Fibroblast of peridontal ligament (primary cell): ENCODE measurements around the gene ARHGAP12.
"Not testable (repeated sequence)": the region's sequence is repeated elsewhere in the genome, so short reads cannot be mapped to it uniquely, and the experiment has no call there.

Source experiments
- DNase-seq: peaks from one replicate; pipeline ENCODE4 v3.0.0-alpha.2; 2010; ENCODE audit errors: extremely low read depth

ARHGAP12 gene

DNA sequence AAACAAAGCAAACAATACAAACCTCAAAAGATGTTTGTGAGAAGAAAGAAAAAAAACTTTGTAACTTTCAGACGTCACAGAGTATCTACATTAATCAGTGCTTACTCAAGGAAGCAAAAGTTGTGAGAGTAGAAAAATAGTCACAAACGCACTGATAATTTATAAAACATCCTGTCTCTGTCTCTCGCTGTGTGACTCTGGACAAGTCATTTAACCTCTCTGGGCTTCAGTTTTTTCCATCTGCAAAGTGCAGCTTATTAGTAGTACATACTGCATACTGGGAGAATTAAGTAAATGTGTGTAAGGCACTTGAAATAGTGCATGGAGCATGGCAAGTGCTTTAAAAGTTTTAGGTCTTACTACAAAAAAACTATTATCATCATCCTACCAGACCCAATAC lies 3.8 kb downstream of the ARHGAP12 start:
- DNase-seq: no peak

DNA sequence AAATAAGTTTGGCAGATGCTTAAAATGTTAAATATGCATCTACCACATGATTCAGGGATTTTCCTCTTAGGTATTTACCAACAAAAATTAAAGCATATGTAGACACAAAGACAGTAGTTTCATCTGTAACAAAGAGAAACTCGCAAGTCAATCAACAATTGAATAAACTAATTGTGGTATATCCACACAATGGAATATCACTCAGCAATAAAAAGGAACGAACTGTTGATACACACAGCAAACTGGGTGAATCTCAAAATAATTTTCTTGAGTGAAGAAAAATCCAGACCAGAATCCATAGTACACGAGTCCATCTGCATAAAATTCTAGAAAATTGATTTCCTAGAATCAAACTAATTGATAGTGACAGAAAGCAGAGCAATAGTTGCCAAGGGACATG lies 5.2 kb downstream of the ARHGAP12 start:
- no peak for DNase-seq

DNA sequence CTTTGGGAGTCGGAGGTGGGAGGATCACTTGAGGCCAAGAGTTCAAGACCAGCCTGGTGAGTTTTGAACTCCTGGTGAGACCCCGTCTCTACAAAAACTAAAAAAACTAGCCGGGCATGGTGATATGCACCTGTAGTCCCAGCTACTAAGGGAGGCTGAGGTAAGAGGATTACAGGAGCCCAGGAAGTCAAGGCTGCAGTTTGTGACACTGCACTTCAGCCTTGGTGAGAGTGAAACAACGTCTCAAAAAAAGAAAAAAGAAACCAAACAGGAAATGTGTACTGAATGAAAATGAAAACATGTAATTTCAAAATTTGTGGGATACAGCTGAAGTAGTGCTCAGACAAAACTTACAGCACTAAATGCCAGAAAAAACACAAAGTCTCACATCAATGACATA lies 7.6 kb downstream of the ARHGAP12 start:
- DNase-seq: no peak

DNA sequence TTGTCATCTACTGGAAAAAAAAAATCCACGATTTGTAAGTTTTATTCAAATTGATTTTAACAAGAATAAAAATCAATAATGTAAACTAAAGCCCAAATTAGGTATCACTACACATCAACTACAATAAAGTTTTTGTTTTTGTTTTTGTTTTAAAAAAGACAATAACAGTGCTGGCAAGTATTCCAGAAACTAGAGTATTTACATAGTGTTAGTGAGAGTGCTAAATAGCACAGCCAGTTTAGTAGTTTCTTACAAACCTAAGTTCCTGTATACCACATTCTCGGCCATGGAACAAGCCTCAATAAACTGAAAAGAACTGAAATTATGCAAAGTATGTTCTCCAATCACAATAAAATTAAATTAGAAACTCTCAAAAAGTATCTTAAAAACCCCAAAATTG lies 8.1 kb downstream of the ARHGAP12 start:
- DNase-seq: no peak

DNA sequence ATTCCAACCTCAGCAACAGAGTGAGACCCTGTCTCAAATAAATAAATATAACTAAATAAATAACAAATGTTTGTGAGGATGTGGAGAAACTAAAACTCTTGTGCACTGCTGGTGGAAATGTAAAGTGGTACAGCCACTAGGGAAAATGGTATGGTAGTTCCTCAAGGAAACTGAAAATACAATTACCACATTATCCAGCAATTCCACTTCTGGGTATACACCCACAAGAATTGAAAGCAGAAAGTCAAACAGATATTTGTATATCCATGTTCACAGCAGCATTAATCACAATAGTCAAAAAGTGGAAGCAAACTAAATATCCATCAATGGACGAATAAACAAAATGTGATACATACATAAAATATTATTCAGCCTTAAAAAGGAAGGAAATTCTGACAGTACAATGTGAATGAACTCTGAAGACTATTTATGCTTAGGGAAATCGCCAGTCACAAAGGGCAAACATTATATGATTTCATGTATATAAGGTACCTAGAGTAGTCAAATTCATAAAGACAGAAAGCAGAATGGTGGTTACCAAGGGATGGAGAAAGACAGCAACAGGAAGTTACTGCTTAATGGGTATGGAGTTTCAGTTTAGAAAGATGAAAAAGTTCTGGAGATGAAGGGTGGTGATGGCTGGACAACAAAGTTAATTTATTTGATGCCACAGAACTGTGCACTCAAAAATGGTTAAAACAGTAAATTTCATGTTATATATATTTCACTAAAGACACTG lies 9.8 kb downstream of the ARHGAP12 start:
- DNase-seq: no peak

DNA sequence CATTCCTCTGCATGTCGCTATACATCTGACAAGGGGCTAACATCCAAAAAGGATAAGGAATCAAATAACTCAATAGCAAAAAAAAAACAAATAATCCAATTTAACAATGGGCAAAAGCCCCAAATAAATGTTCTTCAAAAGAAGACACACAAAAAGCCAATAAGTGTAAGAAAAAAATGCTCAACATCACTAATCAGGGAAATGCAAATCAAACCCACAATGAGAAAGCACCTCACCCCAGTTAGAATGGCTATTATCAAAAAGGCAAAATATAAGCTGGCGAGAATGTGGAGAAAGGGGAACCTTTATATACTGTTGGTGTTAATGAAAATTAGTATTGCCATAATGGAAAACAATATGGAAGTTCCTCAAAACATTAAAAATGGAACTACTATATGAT lies 14.3 kb downstream of the ARHGAP12 start:
- no peak for DNase-seq

DNA sequence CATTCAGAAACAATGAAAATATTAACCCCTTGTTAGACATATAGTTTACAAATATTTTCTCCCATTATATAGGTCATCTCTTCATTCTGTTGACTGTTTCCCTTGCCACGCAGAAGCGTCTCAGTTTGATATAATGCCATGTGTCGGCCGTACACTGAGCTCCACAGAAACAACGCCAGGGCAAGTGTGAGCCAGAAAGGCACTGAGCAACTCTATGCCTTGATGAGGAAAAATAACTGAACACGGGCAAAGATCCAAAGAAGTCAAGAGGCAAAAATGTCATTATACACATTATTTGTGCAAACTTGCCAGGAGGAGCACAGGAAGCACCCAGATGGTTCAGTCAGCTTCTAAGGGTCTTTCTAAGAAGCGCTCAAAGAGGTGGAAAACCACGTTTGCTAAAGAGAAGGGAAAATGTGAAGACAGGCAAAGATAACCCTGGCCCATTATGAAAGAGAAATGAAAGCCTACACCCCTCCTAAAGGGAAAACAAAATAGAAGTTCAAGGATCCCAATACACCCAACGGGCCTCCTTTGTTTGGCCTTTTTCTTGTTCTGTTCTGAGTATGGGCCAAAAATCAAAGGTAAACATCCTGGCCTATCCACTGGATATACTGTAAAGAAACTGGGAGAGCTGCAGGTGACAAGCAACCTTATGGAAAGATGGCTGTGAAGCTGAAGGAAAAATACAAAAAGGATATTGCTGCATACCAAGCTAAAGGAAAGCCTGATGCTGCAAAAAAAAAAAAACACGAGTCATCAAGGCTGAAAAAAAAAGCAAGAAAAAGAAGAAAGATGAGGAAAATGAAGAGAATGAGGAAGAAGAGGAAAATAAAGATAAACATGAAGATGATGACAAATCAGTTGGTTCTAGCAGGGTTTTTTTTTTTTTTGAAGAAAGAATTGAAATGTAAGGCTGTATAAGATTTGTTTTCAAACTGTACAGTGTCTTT lies 15.5 kb downstream of the ARHGAP12 start:
- no peak for DNase-seq

DNA sequence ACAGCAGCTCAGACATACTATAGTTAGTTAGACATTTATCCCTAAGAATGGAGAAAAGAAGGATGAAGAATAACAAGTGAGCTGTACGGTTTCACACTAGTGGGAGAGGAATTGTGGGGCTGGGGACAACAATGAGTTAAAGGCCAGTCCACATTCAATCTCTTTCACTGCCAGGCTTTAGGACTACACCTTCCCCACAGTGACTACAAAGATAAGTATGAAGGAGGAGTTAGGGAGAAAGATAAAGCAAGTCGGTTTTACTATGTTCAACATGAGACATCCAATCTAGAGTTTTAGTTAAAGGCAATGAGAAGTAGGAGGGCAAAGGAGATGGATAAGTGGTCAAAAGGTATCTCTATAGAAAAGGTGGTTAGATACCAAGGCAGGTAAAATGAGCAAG lies 16.3 kb downstream of the ARHGAP12 start:
- no peak for DNase-seq

DNA sequence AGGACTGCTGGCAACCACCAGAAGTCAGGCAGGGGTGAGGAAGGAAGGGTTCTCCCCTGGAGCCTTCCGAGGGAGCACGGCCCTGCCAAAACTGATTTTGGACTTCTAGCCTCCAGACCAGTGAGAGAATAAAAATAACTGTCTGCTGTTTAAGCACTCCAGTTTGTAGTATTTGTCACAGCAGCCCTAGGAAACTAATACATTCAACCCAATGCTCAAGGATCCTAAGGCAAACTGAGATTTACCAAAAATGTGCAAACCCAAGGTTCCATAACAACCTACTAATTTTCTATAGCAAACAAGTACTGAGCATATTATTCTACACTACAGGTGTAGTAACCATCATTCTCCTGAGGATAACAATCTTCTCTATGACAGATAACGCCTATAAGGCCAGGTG lies 18.6 kb downstream of the ARHGAP12 start:
- DNase-seq: no peak

DNA sequence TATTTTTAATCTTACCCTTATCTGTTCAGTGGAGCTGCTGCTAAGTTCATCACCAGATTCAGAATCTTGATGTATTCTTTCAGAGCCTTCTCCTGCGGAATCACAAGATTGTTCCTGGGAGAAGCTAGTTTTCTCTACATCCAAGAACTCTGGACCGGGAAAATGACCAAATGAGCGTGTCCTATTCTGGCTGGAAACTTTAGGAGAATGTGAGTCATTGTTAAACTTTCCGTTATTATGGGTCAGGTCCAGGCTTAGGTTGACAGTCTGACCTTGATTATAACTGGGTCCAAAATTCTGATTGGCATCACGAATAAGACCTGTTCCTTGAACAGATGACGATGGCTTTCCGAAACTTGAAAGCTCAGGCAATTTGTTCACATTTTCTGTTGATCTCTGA lies 20.5 kb downstream of the ARHGAP12 start:
- no peak for DNase-seq

DNA sequence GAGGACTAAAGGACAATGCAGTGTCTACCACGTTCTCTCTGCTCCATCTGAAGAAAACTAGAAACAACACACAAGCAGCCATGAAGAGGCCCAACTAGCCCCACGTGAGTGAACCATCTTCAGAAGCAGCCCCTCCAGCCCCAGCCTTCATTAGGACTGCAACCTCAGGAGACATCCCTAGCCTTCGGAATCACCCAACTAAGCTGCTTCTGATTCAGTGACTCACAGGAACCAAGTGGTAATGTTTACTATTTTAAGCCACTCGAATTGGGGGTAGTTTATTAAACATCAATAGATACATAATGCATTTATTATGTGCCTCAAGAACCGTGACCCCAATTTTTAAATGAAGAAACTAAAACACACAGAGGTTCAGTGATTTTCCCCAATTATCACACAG lies 22.6 kb downstream of the ARHGAP12 start:
- no peak for DNase-seq

DNA sequence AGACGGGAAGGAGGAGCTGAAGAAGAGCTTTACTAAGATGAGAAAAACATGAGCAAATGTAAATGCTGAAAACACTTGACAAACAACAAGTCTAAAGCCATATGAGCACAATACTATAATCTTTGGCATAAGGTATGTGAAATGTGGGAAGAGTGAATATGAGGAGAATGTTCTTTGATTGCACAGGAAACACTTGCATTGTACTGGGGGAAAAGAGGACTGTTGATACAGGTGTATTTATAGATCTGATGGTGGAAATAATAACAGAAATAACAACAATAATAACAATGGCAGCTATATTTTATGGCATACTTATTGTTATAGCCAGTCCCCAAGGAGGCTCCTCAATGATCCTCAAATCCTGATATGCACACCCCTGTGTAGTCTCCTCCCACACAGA lies 23.0 kb downstream of the ARHGAP12 start:
- no peak for DNase-seq

DNA sequence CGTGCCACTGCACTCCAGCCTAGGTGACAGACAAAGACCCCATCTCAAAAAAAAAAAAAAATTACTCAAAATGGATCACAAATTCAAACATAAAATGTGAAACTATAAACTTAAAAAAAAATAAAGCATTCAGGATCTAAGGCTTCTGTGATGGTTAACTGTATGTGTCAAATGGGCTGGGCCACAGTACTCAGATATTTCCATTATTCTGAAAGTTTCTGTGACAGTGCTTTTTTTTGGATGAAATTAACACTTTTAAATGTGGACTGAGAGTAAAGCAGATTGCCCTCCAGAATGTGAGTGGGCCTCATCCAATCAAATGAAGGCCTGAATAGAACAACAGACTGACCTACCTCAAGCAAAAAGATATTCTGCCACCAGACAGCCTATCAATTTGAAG lies 26.0 kb downstream of the ARHGAP12 start:
- DNase-seq: no peak

DNA sequence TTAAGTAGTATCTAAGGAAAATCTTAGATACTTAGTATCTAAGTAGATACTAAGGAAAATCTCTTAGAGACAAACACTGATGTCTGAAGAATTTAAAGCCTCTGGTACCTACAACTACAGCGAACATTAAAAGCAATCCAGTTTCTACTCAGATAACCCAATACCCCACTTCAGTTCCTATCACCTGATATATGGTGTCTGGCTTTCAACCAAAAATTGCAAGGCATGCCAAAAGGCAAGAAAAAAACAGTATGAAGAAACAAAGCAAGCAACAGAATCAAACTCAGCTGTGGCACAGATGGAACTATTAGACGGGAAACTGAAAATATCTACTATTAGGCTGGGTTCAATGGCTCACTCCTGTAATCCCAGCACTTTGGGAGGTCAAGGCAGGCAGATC lies 31.1 kb downstream of the ARHGAP12 start:
- peak; percentile 45 for DNase-seq

DNA sequence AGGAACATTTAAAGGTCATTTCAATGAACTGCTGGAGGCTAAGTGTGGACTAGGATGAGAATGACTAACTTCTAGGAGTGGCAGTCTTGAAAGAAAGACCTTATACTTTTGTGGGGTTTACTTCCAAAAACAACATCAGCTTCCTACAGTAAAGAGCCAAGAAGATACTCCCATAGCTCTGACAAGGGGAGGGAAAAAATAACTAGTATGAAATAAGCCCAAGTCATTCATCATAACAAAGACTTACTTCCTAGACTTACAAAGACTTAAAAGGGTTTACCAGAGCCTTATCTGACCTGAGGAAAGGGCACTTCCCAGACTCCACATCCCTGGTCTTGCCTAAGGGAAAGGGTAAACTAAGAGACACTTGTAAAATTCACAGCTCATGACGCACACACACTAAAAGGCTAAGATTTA lies 31.7 kb downstream of the ARHGAP12 start:
- peak; percentile 78 for DNase-seq

DNA sequence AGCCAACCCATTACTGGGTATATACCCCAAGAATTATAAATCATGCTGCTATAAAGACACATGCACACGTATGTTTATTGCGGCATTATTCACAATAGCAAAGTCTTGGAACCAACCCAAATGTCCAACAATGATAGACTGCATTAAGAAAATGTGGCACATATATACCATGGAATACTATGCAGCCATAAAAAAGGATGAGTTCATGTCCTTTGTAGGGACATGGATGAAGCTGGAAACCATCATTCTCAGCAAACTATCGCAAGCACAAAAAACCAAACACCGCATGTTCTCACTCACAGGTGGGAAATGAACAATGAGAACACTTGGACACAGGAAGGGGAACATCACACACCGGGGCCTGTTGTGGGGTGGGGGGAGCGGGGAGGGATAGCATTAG lies 32.9 kb downstream of the ARHGAP12 start:
- DNase-seq: not testable (repeated sequence)

DNA sequence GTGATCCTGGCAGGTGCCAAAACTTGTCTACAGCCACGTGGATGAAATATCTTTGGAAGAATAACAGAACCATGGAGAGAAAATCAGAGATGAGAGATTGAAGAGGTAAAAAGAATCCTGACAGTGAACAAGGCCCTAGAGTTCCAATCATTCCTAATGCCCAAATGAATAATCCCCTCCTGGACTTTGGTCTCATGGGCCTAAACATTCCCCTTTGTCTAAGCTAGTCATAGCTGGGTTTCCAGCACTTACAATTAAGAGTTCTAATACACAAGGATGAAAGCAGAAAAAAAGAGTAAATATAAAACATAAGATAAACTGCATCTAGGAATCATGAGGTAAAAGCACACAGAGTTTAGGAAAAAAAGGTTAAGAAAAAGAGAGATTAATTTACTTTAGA lies 40.2 kb downstream of the ARHGAP12 start:
- DNase-seq: no peak

DNA sequence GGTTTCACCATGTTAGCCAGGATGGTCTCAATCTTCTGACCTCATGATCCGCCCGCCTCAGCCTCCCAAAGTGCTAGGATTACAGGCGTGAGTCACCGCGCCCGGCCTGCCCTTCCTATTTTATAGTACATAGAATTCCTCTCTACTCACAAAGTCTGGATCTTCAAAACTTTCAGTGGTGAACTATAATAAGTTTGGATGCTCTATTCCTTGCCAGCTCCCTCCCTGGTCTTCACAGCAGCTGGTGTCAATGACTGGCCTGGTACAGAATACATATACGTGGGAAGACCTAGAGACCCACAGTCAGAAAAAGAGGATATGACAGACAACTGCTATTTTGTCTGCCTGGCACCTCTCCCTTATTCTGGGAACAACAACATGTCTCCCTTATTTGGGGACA lies 40.8 kb downstream of the ARHGAP12 start:
- no peak for DNase-seq

DNA sequence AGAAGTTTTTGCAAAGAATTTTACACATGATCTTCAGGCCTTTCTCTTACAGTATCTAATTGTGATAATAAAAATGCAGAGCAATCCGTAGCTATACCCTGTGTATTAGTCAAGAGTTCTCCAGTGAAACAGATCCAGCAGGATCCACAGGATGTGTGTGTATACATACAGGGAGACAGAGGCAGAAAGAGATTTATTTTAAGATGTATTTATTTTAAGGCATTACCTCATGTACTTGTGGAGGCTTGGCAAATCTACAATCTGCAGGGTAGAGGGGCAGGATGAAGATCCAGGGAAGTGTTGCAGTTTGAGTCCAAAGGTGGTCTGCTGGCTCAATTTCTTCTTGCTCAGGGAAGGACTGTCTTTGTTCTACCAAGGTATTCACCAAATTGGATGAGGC lies 41.7 kb downstream of the ARHGAP12 start:
- no peak for DNase-seq

DNA sequence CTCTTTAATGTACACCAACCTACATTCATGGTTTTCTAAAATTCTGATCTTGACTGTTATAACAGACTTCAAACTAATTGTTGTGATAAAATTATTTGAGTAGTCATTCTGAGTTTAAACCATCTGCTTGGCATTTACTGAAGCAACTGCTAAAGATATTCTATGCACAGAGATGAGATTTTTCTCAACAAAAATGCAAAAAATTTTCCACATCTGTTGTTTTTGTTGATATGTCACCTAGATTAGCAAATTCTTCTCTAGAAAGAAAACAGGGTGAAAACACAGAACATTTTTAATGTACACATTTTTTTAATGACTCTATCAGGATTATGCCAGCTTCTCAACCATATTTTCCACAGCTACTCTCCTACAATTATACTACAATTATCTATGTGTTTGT lies 42.7 kb downstream of the ARHGAP12 start:
- DNase-seq: no peak

DNA sequence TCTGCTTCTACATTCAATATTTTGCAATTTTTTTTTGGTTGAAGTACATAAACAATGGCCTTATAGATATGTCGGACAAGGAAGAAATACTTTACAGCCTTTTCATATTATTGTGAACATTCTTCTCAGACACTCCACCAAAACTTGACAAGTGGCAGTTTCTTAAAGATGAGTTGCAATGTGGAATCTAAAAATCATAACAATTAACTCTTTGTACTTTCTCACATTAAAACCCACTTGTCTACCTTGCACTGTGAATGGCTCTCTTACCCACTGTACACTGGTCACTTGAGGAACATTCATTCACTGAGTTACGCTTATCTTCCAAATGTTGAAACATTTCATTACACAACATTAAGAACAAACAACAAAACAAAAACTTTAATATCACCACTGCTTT lies 44.2 kb downstream of the ARHGAP12 start:
- DNase-seq: no peak

DNA sequence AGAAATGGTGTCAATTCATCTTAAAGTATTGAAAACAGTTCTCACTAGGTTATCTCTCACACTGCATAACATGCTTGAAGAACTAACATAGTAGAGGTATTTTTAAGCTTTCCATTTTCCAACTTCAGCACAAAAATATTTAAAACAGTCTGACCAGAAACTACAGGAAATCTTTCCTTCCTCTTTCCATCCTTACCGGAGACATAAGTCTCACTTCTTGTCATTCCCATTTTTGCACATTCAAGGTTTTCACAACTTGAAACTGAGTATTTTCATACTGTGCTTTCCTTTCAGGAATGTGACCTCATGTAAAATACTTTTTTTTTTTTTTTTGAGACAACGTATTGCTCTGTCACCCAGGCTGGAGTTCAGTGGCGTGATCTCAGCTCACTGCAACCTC lies 45.2 kb downstream of the ARHGAP12 start:
- no peak for DNase-seq

DNA sequence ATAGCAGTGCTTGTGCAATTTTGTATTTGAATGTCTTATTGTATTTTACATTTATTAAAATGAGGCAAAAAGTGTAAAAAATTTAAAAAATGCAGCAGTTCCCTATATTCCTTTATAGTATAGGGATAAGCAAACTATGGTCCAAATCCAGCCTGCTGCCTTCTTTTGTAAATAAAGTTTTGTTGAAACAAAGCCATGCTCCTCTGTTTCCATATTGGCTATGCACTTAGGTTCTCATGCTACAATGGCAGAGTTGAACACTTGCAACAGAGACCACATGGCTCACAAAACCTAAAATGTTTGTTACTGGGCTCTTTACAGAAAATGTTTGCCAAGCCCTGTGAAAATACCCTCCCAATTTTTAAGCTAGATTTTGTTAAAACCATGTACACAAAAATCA lies 50.1 kb downstream of the ARHGAP12 start:
- no peak for DNase-seq
